Breast epithelium (tissue), 3 donors: ENCODE results near the gene TTLL11.

Source experiments
- CTCF ChIP-seq, 3 donors: fragments of 450-650 bp; IDR thresholded peaks; one replicate each; pipeline ENCODE4 v1.5.1; 2016 to 2017; ENCODE audit warnings: antibody characterized with exemption in 3 of 3, mild to moderate bottlenecking in 3 of 3, moderate library complexity in 3 of 3
- POLR2A ChIP-seq: fragments of 450-650 bp; IDR thresholded peaks from one replicate; pipeline ENCODE4 v1.6.1; 2016; ENCODE audit warnings: antibody characterized with exemption, mild to moderate bottlenecking, moderate library complexity

GRCh38 chr9:122001491-122002201, 91.5 kb downstream of the TTLL11 start:
- TF ChIP-seq CTCF (IDR thresholded peaks at IDR 0.05) (no peak), POLR2A (no peak)
